Measurements from ENCODE around the gene SV2B.
A peak's percentile ranks its signal among the peaks of the same experiment; 100 is the strongest.
"Not testable (repeated sequence)": the region's sequence is repeated elsewhere in the genome, so short reads cannot be mapped to it uniquely, and the experiment has no call there.

SV2B gene, protein sequence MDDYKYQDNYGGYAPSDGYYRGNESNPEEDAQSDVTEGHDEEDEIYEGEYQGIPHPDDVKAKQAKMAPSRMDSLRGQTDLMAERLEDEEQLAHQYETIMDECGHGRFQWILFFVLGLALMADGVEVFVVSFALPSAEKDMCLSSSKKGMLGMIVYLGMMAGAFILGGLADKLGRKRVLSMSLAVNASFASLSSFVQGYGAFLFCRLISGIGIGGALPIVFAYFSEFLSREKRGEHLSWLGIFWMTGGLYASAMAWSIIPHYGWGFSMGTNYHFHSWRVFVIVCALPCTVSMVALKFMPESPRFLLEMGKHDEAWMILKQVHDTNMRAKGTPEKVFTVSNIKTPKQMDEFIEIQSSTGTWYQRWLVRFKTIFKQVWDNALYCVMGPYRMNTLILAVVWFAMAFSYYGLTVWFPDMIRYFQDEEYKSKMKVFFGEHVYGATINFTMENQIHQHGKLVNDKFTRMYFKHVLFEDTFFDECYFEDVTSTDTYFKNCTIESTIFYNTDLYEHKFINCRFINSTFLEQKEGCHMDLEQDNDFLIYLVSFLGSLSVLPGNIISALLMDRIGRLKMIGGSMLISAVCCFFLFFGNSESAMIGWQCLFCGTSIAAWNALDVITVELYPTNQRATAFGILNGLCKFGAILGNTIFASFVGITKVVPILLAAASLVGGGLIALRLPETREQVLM

DNA sequence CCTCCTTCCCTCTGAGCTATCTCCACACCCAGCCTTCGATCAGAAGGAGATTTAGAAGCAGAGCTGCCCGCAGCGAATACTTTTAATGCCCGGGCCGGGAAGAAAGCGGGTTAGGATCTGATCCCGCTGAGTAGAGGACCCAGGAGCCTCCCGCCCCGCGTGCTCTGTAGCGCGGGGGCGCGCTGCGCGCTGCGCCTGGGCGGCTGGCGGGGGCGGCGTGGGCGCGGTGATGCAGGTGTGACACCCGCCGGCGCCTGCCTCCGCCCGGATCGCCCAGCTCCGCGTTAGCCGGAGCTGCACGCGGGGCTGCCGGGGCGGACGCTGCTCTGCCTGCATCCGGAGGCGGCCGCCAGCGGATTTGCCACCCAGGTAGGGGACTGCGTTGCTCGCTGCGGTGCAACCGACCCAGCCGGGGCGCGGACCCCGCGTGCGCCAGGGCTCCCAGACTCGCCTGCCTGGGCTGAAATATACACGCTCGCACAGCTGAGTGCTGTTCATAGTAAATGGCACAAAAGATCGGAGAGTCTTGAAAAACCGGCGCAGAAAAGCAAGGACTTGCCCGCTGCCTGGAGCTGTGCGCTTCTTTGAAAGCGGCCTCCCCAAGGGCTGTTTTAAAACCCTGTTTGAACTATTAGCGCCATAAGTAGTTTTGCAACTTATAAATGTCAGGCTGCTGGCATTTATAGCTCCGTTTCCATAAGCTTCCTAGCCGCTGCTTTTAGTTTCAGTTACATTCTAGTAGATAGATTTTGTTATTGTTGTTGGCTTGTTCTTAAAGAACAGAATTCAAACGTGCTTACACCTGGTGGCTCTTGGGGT, at the start of gene SV2B:
SV2B (plus strand) TSS at position 263 of the 819 bp plus-strand sequence. CDS start 126,007 bp downstream, outside the sequence.
- DNase-seq (ENCODE audit: low spot score) = peak; percentile 50

DNA sequence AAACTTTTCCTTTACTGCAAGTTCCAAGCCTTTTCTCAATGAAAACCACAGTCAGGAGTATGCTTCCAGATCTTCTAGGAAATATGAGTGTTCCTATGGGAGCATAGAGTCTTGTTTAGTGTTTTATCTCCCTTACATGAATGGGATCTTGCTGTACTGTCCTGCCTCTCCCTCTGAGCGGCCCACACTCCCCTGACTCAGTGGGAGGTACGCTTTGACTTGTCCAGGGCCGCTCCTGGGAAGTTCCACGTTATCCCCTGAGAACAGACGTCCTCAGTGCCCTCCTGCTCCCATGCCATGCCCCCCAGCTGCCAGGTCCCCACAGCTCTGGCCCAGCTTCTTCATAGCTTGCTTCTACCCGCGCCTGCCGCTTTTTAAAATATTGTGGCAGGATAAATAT, 48.8 kb upstream of the SV2B start:
- DNase-seq (ENCODE audit: low spot score) = no peak

DNA sequence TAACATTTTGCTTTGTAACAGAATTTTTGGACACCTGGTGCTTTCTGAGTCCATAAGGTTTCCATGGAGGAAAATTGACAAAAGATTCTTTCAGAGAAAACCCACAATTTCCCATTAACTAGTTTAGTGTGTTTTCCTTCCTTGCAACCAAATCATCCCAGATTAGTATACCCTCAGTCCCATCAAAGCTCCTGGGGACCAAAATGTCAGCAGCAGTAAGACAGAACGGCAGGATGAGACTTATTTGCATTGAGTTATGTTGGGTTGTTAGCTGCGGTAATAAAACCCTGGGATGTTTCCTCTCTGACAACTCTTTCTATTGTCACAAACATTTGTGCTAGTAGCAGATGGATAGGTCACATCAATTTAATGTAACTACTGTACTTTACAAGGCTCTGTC, 45.2 kb upstream of the SV2B start:
- no peak for DNase-seq (ENCODE audit: low spot score)

DNA sequence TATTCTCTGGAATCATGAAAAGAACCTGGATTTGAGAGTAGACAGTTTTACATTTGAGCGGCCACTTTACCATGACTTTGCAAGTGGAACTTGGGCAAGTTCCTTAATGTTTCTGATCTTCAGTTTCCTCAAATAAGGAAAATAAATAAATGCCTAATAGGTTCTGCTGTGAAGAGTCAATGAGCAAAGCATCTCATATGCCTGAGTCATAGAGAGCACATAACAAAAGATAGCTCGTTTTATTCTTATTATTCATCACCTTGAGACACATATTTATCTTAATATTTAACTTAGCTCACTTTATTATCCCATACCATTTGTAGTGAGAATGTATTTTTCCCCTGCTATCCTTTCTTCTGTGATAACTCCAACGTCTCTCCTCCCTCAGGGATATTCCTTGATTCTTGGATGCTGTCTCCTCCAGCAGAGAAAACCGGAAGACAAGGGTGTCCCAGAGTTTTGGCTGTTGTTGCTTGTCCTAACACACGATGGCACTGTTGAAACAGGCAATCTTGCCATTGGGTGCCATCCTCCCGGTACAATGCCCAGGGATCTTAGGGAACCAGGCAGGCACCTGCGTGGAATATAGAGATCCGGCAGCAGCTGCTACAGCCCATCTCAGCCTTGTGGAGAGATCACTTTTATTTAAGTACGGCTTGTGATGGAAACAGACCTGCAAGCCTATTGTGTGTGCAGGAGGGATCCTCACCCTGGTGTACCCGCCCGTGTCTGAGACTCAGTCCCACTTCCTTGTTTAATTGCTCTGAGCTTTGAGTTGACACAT, 44.3 kb upstream of the SV2B start:
- DNase-seq (ENCODE audit: low spot score) = peak; percentile 94

DNA sequence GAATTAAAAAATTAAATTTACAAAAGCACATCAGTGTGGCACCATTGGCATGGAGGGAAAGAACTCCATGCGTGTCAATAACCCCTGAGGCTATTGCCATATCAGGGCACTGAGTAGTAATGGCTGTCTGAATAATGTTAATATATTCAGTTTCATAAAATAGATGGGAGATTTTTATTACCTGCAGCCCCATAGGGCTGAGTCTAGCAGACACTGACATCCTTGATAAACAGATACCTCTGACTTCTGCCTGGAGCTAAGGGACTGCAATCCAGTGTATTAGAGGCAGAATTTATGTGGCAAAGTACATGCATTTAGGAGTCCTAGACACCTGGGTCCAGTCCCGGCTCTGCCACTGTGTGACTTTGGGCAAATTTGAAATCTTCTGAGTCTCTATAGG, 38.8 kb upstream of the SV2B start:
- no peak for DNase-seq (ENCODE audit: low spot score)

DNA sequence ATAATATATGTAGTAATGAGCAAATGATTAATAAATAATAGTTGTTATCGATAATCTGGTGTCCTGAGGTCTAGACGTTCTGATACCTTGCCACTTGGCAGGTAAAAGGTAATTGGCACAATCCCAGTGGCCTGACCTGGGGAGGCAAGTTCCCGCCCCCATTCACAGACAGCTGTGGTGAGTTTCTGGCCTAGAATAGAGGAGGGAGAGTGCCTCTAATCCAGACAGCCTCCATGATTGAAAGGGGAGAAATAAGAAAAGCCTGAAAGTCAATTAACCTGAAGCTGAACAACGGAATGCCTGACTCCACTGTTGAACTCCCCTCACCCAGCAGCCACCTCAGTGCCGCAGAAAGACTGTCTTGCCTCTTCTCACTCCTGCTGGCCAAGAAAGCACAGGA, 38.1 kb upstream of the SV2B start:
- no peak for DNase-seq (ENCODE audit: low spot score)

DNA sequence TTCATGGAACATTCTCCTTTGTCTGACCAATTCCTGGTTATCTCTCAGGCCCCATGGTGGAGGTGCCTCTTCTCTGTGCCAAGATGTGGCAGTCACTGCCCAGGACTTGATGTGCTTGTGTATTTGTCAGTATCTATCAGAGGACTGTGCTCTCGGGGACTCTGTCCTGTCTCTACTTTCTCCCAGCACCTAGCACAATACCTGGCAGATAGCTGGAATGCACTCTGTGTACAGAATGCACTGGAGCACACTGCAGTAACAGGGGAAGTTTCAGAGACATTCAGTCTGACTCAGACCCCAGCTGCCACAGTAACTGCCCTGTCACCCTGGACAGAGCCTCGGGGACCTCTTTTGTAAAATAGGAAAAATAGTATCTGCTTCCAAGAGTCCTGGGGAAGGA, 34.6 kb upstream of the SV2B start:
- DNase-seq (ENCODE audit: low spot score) = no peak

DNA sequence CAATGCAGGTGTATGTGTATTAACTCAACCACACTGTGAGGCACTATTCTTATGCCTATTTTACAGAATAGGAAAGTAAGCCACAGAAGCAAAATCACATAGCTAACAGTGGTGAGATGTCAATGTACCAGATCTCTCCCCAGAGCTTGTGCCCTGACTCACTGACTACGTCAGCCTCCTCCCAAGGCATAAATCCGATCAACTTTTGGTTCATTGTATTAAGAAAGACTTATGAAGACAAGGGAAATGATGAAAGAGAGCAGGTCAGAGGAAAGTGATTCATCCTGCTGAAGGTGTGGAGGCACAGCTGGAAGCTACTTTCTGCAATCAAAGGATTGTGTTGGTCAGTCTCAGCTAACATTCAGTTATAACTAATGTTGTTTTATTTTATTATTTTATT, 33.0 kb upstream of the SV2B start:
- DNase-seq (ENCODE audit: low spot score) = no peak

DNA sequence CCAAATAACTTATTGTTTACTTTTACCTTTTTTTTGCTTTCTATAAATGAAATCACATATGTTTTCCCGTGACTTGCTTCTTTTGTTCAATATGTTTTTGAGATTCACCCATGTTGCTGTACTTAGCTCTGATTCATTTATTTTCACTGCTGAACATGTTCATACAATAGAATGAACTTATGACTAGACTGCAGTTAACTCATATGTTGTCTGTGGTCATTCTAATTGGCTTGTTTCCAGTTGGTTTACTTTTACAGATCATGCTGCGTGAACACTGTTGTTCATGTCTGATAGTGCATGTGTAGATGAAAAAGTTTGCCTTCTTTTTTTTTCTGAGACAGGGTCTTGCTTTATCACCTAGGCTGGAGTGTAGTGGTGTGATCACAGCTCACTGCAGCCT, 31.6 kb upstream of the SV2B start:
- DNase-seq (ENCODE audit: low spot score) = no peak

DNA sequence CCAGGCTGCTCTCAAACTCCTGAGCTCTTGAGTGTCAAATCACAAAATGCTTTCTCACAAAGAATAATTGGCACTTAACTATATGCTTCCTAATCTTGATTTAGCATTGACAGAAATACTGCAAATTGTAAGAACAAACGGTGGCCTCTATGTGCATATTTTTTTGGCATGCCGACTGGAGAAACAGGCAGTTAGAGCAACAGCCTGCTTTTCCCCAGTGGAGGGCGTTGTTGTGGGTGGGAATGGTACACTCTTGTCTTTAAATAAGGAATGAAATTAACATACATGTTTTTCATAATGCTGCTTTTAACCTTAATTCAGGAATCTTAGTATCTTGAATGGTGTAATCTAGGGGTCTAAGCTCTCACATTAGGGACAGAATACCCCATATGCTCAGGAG, 31.1 kb upstream of the SV2B start:
- no peak for DNase-seq (ENCODE audit: low spot score)

DNA sequence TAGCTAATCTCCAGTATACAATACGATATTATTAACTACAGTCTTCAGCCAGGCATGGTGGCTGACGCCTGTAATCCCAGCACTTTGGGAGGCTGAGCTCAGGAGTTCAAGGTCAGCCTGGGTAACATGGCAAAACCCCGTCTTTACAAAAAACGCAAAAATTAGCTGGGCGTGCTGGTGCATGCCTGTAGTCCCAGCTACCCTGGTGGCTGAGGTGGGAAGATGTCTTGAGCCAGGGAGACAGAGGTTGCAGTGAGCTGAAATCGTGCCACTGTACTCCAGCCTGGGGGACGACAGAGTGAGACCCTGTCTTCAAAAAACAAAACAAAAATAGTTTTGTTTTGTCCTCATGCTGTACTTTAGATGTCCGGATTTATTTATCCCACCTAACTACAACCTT, 29.2 kb upstream of the SV2B start:
- no peak for DNase-seq (ENCODE audit: low spot score)

DNA sequence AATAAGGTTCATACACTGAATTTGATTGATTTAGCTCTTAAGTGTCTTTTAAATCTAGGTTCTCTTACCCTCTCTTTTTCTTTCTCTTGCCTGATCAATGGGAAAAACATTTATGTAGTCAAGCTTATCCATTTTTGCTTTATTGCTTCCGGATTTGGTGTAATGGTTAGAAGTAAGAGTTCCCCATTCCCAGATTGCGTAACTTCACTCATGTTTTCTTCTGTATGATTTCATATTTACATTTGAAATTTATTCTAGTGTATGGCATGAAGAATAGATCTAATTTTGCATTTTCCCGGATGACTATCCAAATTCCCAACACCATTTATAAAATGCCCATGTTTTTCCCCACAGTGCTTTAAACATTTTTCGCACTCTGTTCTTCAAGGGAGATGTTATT, 27.9 kb upstream of the SV2B start:
- DNase-seq (ENCODE audit: low spot score) = no peak

DNA sequence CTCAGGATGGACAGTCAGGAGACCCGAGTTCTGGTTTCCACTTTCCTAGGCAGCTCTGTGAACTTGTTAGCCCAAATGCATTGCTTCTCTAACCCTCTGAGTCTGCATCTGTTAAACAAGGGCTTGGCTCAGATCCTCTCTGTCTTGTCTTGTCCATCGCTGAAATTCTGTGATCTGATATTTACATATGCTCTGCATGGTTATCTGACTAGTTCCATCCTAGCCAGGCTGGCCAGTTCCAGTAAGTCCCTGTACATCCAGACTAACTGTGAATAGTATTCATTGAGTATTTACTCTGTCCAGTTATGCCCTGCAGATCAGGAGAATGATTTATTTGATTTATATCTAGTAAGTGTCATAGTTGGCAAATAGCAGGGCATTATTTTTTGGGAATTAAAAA, 27.0 kb upstream of the SV2B start:
- no peak for DNase-seq (ENCODE audit: low spot score)

DNA sequence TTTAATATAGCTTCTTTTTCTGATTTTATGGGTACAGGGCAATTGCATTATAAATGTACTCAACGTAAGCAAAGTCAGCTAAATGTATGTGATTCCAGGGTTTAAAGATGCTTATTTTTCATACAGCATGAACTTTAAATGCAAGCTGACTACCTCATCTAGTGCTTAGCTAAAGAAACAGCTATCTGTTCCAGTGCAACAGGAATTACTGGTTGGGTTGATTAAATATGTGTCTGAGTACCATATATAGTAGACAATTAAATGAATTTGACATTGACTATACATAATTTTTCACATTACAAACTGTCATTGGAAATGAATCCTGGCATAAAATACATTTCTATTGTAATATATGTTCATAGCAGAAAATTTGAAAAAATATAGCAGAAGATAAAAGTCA, 26.3 kb upstream of the SV2B start:
- no peak for DNase-seq (ENCODE audit: low spot score)

DNA sequence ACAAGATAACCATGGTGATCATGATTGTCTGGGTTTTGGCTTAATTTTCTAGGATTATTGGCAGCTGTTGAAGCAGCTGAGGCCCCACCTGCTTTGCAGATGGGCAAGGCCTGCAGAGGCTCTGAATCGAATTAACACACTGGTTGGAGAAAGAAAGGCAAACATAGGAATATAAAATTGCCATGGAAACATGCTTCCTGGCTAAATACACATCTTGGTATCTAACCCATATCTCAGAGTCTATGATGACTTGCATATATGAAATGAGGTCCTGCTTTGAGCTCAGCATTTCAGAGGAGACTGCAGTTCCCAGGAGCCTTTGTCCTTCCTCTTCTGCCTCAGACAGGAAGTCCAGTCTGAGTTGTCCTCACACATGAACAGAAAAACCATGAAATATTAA, 24.3 kb upstream of the SV2B start:
- DNase-seq (ENCODE audit: low spot score) = no peak

DNA sequence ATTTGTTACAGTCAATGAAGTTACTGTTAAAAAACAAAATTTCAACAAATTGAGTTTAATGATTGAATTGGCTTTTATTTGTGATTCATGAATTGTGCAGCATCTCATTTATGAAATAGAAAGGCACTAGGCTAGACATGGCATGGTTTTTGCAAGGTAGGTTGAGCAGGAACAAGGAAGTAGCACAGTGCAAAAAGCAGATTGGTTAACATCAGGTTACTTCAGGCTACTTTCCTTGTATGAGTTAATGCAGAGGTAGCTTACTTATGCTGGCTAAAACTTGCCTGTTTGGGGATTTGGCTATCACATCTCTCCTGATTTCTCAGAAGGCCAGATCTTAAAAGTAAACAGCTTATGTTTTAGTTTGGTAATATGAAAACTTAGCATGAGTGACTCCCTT, 23.0 kb upstream of the SV2B start:
- DNase-seq (ENCODE audit: low spot score) = no peak

DNA sequence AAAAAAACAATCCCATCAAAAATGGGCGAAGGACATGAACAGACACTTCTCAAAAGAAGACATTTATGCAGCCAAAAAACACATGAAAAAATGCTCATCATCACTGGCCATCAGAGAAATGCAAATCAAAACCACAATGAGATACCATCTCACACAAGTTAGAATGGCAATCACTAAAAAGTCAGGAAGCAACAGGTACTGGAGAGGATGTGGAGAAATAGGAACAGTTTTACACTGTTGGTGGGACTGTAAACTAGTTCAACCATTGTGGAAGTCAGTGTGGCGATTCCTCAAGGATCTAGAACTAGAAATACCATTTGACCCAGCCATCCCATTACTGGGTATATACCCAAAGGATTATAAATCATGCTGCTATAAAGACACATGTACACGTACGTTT, 6.2 kb upstream of the SV2B start:
- not testable (repeated sequence) for DNase-seq (ENCODE audit: low spot score)

DNA sequence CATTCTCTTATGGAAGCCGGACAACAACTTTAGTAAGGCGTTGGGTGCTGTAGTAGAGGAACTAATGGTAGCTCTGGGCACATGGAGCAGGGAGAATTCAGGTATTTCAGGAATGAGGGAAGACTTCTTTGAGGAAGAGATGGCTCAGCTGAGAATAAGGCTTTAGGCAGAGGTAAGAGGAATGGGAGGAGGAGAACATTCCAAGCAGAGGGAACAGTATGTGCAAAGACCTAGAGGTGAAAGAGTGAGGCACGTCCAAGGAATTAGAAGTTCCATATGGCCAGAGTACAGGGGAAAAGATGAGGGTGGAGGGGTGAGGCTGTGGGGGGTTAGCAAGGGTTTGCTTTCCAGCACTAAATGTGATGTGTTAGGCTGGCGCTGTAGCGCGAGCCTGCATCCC, 1.6 kb upstream of the SV2B start:
- DNase-seq (ENCODE audit: low spot score) = no peak

DNA sequence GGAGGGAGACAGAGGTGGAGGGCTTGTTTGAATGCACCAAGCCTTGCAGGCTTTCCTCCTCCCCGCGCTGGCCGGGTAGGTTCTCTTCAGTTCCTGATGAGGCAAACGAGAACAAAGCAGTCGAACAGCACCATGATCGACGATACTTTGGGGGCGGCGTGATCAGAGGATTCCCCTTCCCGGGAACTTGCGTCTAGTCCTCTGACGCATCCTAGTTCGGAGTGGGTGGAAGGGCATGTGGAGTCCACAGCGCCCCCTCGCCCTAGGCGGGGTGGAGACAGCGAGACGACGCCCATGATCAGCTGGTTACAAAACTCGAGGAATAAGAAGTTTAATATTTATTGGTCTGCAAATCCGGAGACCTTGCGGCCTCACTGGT, 452 bp upstream of the SV2B start:
- peak; percentile 60 for DNase-seq (ENCODE audit: low spot score)

DNA sequence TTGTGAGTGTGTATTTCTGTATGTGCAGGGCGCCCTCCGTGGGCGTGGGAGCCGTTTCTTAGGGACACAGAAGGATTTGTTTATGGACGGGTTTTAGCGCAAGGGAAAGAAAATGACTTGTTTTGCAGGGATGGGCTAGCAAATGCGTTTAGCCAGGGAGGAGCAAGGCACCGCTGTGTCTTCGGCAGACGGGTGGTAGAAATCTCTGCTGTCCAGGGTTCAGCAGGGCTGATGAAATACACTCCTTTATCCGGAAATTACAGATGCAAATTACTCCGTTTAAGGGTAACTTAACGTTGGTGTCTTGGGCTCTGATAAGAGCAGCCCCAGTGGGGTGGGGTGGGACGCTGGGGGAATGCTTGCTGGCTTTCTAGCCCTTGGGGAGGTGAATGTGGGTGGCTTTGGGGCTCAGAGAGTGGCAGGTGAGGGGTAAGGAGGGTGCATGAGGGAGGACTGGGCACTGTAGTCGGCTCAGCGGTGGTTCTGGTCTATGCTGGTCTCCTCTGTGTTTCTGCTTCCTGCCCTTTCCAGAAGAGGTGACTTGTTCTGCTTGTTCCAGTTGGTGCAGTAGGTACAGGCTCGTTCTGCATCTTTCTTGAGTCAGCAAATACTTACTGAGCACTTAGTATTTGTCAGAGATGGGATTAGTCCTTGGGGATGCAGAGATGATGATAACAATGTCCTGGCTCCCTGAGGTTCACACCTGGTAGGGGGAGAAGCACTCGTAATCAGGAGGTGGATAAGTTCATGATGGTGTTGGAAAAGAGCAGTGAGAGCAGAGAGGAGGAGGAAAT, 954 bp downstream of the SV2B start:
- DNase-seq (ENCODE audit: low spot score) = peak; percentile 68

DNA sequence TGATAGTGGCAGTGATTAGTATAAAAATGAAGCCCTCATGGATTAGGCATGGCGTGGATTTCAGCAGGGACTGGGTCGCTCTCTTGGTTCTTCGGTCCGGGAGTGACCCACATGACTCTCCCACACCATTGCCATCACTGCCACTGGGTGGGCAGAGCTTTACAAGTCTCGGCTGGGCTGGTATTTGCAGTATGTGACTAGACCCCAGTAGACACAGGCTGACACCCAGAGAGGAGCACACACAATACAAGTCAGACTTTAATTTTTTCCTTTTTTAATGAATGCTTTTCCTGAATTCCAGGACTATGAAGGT, 1.5 kb downstream of the SV2B start:
- DNase-seq (ENCODE audit: low spot score) = peak; percentile 64

All from cerebellar cortex (tissue), 1 donor.